PC-9 (cell line): Measurements from ENCODE around the gene CYP4V2. TPM values are rescaled to one million over a fixed set of nuclear protein-coding genes. Genes with fewer than 3 reads are reported as not detected.
"Not testable (repeated sequence)": the region's sequence is repeated elsewhere in the genome, so short reads cannot be mapped to it uniquely, and the experiment has no call there.

ENCODE experiments used
- BruUV-seq: library from RNA; stranded (reverse); fragments of 400-500 nt; replicated peaks from 2 replicates; lab custom pipeline; 2021; lab: Mats Ljungman, UMichigan
- CTCF ChIA-PET: fragments of 300-600 bp; sonication (Branson Sonifier 250); formaldehyde crosslinking; loops from one replicate; lab custom pipeline; 2022; ENCODE audit warnings: antibody characterized with exemption; lab: Charles Lee
- POLR2A ChIA-PET: fragments of 300-600 bp; sonication (Branson Sonifier 250); formaldehyde crosslinking; loops from one replicate; lab custom pipeline; 2022; ENCODE audit warnings: antibody characterized with exemption; ENCODE audit not compliant: unreplicated experiment; lab: Charles Lee
- DNase-seq, 2 experiments: peaks; one replicate each; pipeline versions ENCODE4 v3.0.0 to v3.0.0-alpha.2; 2015 to 2022; ENCODE audit warnings: mixed read lengths in 1 of 2
- H2AFZ ChIP-seq: fragments of 200-600 bp; sonication (generic); 2 replicates; pipeline ENCODE4 v1.8.1; 2017; ENCODE audit warnings: antibody characterized with exemption
- H3F3A ChIP-seq: fragments of 200-600 bp; sonication (generic); 2 replicates; pipeline ENCODE4 v1.8.1; 2017; ENCODE audit warnings: antibody characterized with exemption, mild to moderate bottlenecking, low read depth; ENCODE audit not compliant: insufficient read depth
- H3K27ac ChIP-seq: fragments of 200-600 bp; sonication (generic); 2 replicates; pipeline ENCODE4 v1.6.1; 2016; ENCODE audit warnings: mixed run types
- H3K27me3 ChIP-seq: fragments of 200-600 bp; sonication (generic); 2 replicates; pipeline ENCODE4 v1.6.1; 2016; ENCODE audit warnings: low read depth, mixed run types; ENCODE audit not compliant: insufficient read depth
- H3K36me3 ChIP-seq: fragments of 200-600 bp; sonication (generic); 2 replicates; pipeline ENCODE4 v1.6.1; 2016; ENCODE audit warnings: low read depth, mixed run types
- H3K4me1 ChIP-seq: fragments of 200-600 bp; sonication (generic); replicated peaks from 2 replicates; pipeline ENCODE4 v1.6.1; 2016; ENCODE audit warnings: mixed run types; ENCODE audit not compliant: insufficient read depth
- H3K4me2 ChIP-seq: fragments of 200-600 bp; sonication (generic); 2 replicates; pipeline ENCODE4 v1.6.1; 2017; ENCODE audit warnings: mixed run types
- H3K4me3 ChIP-seq: fragments of 200-600 bp; sonication (generic); 2 replicates; pipeline ENCODE4 v1.6.1; 2016; ENCODE audit warnings: mixed run types
- H3K79me2 ChIP-seq: fragments of 200-600 bp; sonication (generic); 2 replicates; pipeline ENCODE4 v1.6.1; 2017; ENCODE audit warnings: low read depth, mixed run types
- H3K9me2 ChIP-seq: fragments of 200-600 bp; sonication (generic); 2 replicates; pipeline ENCODE4 v1.8.1; 2017; ENCODE audit warnings: mild to moderate bottlenecking; ENCODE audit not compliant: insufficient read depth
- H3K9me3 ChIP-seq: fragments of 200-600 bp; sonication (generic); 2 replicates; pipeline ENCODE4 v1.8.1; 2016; ENCODE audit warnings: low read depth; ENCODE audit not compliant: insufficient read depth
- H4K20me1 ChIP-seq: fragments of 200-600 bp; sonication (generic); 2 replicates; pipeline ENCODE4 v1.8.1; 2017; ENCODE audit not compliant: insufficient read depth
- CTCF ChIP-seq: fragments of 200-600 bp; sonication (generic); conservative IDR thresholded peaks from 2 replicates; pipeline ENCODE4 v1.6.1; 2017; ENCODE audit warnings: mixed run types, antibody characterized with exemption, mild to moderate bottlenecking, moderate library complexity
- EZH2 ChIP-seq: fragments of 200-600 bp; sonication (generic); IDR thresholded peaks from 2 replicates; pipeline ENCODE4 v1.8.0; 2017; ENCODE audit warnings: antibody characterized with exemption, low read depth
- intact Hi-C: fragments of 100-400 bp; cut with micrococcal nuclease; formaldehyde crosslinking; loops from one replicate; pipeline ENCODE4 v1.10.0; 2022; ENCODE audit not compliant: unreplicated experiment
- total RNA-seq: library from RNA; stranded (reverse); gene quantifications from 2 replicates; pipeline ENCODE4 v1.2.3, GENCODE V29; 2021

Gene CYP4V2
- total RNA-seq, 1 experiment from 2014 or later = 12.5 TPM

GRCh38 chr4:186244835-186245234 is 53.5 kb downstream of the CYP4V2 start:
- Histone ChIP-seq H3K27me3 (0 out of 2 replicates have a peak, but pooled peaks cover 4% of the 10 kb centered on the region), H3K79me2 (no peaks in the 10 kb centered on the region), H3F3A (no peaks in the 10 kb centered on the region), H3K9me3 (no peaks in the 10 kb centered on the region), H3K4me2 (no peak overlapping the region), H3K4me1 (no peaks in the 10 kb centered on the region), H3K9me2 (no peaks in the 10 kb centered on the region), H4K20me1 (no peaks in the 10 kb centered on the region), H3K27ac (no peak overlapping the region), H3K4me3 (no peak overlapping the region), H2AFZ (no peak overlapping the region), H3K36me3 (no peaks in the 10 kb centered on the region)
- no TSS peak for BruUV-seq
- no peak for DNase-seq
- ChIA-PET CTCF (no interaction called here), POLR2A (no interaction called here)
- TF ChIP-seq CTCF = no peak
- no peak for TF ChIP-seq EZH2
- intact Hi-C loops = no loop called here

DNA sequence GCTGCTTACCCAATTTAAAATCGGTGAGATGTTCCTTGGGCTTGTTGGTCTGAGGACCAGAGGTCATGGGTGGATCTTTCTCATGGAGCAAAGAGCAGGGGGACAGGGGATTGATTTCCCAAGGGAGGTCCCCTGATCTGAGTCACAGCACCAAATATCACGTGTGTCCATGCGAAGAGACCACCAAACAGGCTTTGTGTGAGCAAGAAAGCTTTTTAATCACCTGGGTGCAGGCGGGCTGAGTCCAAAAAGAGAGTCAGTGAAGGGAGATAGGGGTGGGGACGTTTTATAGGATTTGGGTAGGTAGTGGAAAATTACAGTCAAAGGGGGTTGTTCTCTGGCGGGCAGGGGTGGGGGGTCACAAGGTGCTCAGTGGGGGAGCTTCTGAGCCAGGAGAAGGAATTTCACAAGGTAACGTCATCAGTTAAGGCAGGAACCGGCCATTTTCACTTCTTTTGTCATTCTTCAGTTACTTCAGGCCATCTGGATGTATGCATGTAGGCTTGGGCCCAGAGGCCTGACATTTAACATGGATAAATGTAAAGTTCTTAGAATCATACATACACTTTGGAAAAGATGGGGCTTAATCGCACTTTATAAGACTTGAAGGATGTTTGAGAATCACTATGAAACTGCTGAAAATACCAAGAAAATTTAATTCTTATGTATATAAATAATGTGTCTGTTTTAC is 55.8 kb downstream of the CYP4V2 start:
- H2AFZ ChIP-seq, H3K9me3 ChIP-seq, POLR2A ChIA-PET, H3K79me2 ChIP-seq, H3K36me3 ChIP-seq, H3K9me2 ChIP-seq, H3F3A ChIP-seq, H3K27ac ChIP-seq, H3K4me2 ChIP-seq, DNase-seq, intact Hi-C loops, CTCF ChIA-PET, H4K20me1 ChIP-seq, BruUV-seq, H3K4me1 ChIP-seq, H3K4me3 ChIP-seq: not testable (repeated sequence)
- H3K27me3 ChIP-seq = peaks cover 20% of the 10 kb centered on the region; the same call in 1 of the 2 replicates

GRCh38 chr4:186248643-186249042 is 57.3 kb downstream of the CYP4V2 start:
- no peak overlapping the region for H2AFZ ChIP-seq
- no peak overlapping the region for H3K27ac ChIP-seq
- H4K20me1 ChIP-seq = no peaks in the 10 kb centered on the region
- H3K36me3 ChIP-seq = no peaks in the 10 kb centered on the region
- no peak for DNase-seq
- no peak overlapping the region for H3K4me2 ChIP-seq
- CTCF ChIA-PET = no interaction called here
- no peaks in the 10 kb centered on the region for H3K9me2 ChIP-seq
- POLR2A ChIA-PET = no interaction called here
- no peak overlapping the region for H3K4me3 ChIP-seq
- no peaks in the 10 kb centered on the region for H3K79me2 ChIP-seq
- intact Hi-C loops = no loop called here
- H3K27me3 ChIP-seq = peaks cover 23% of the 10 kb centered on the region; the same call in 1 of the 2 replicates
- no peaks in the 10 kb centered on the region; the same call in 1 of the 2 replicates for H3K9me3 ChIP-seq
- no TSS peak for BruUV-seq
- no peak for TF ChIP-seq CTCF
- no peak for TF ChIP-seq EZH2
- H3F3A ChIP-seq = no peaks in the 10 kb centered on the region
- H3K4me1 ChIP-seq = no peaks in the 10 kb centered on the region
